Measurements from ENCODE around the gene PRDM2. TPM values are rescaled to one million over a fixed set of nuclear protein-coding genes. Genes with fewer than 3 reads are reported as not detected.

PRDM2 gene
- total RNA-seq, 6 experiments from 2014 or later = 20.9 to 26.9 (median 25.7) TPM

DNA sequence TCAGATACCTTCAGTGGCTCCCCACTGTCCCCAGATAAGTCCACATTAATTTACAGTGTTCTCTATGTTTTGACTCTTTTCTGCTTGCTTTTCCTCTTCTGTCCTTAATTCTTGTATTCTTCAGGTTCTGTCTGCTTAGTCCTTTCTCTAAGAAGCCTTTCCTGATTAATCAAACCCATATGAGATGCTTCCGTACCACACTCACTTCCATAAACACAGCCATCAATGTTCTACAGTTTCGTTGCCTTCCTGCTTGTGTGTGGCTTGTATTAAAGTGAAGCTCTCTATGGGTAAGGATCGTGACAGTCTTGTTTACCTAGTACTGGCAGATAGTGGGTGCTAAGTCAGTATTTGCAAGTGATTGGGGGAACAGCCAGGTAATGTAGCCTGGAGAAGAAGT lies 75.9 kb downstream of the PRDM2 start:
- Mint-ChIP-seq H3K27me3 (ENCODE audit: insufficient read depth) (no peaks in the 10 kb centered on the region), H3K27ac (no peak overlapping the region), H3K4me1 (ENCODE audit: low read depth) (peaks cover 41% of the 10 kb centered on the region), H3K4me3 (no peak overlapping the region), H3K36me3 (ENCODE audit: low read depth) (peaks cover 41% of the 10 kb centered on the region), H3K9me3 (no peaks in the 10 kb centered on the region)
- DNase-seq = no peak
- TF ChIP-seq, protein P1, sequence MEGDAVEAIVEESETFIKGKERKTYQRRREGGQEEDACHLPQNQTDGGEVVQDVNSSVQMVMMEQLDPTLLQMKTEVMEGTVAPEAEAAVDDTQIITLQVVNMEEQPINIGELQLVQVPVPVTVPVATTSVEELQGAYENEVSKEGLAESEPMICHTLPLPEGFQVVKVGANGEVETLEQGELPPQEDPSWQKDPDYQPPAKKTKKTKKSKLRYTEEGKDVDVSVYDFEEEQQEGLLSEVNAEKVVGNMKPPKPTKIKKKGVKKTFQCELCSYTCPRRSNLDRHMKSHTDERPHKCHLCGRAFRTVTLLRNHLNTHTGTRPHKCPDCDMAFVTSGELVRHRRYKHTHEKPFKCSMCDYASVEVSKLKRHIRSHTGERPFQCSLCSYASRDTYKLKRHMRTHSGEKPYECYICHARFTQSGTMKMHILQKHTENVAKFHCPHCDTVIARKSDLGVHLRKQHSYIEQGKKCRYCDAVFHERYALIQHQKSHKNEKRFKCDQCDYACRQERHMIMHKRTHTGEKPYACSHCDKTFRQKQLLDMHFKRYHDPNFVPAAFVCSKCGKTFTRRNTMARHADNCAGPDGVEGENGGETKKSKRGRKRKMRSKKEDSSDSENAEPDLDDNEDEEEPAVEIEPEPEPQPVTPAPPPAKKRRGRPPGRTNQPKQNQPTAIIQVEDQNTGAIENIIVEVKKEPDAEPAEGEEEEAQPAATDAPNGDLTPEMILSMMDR (IDR thresholded peaks at IDR 0.05) = no peak

DNA sequence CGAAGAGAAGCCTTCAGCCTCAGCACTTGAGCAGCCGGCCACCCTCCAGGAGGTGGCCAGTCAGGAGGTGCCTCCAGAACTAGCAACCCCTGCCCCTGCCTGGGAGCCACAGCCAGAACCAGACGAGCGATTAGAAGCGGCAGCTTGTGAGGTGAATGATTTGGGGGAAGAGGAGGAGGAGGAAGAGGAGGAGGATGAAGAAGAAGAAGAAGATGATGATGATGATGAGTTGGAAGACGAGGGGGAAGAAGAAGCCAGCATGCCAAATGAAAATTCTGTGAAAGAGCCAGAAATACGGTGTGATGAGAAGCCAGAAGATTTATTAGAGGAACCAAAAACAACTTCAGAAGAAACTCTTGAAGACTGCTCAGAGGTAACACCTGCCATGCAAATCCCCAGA lies 78.4 kb downstream of the PRDM2 start:
- peak overlapping the region; percentile 51; the same call in 1 of the 2 replicates for H3K27ac Mint-ChIP-seq

DNA sequence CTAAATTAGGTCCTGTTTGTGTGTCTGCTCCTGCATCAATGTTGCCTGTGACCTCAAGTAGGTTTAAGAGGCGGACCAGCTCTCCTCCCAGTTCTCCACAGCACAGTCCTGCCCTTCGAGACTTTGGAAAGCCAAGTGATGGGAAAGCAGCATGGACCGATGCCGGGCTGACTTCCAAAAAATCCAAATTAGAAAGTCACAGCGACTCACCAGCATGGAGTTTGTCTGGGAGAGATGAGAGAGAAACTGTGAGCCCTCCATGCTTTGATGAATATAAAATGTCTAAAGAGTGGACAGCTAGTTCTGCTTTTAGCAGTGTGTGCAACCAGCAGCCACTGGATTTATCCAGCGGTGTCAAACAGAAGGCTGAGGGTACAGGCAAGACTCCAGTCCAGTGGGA lies 79.9 kb downstream of the PRDM2 start:
- DNase-seq = peak; percentile 56
- Mint-ChIP-seq H3K9me3 (no peaks in the 10 kb centered on the region), H3K4me1 (ENCODE audit: low read depth) (peaks cover 68% of the 10 kb centered on the region), H3K27me3 (ENCODE audit: insufficient read depth) (0 out of 2 replicates have a peak, but pooled peaks cover 2% of the 10 kb centered on the region), H3K4me3 (peak overlapping the region; percentile 17), H3K27ac (peak overlapping the region; percentile 84), H3K36me3 (ENCODE audit: low read depth) (peaks cover 47% of the 10 kb centered on the region)
- TF ChIP-seq, protein P1 (IDR thresholded peaks at IDR 0.05) = no peak

More for the DNA sequence above, 78.4 kb downstream of the PRDM2 start:
- H3K9me3 Mint-ChIP-seq = no peaks in the 10 kb centered on the region
- H3K4me1 Mint-ChIP-seq (ENCODE audit: low read depth) = peaks cover 53% of the 10 kb centered on the region
- 0 out of 2 replicates have a peak, but pooled peaks cover 2% of the 10 kb centered on the region for H3K27me3 Mint-ChIP-seq (ENCODE audit: insufficient read depth)
- H3K4me3 Mint-ChIP-seq = no peak overlapping the region
- H3K36me3 Mint-ChIP-seq (ENCODE audit: low read depth) = peaks cover 51% of the 10 kb centered on the region
- TF ChIP-seq, protein P1 (IDR thresholded peaks at IDR 0.05) = no peak
- no peak for DNase-seq

DNA sequence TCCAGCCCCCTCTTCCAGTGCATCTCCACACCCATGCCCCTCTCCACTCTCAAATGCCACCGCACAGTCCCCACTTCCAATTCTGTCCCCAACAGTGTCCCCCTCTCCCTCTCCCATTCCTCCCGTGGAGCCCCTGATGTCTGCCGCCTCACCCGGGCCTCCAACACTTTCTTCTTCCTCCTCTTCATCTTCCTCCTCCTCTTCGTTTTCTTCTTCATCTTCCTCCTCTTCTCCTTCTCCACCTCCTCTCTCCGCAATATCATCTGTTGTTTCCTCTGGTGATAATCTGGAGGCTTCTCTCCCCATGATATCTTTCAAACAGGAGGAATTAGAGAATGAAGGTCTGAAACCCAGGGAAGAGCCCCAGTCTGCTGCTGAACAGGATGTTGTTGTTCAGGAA lies 80.8 kb downstream of the PRDM2 start:
- Mint-ChIP-seq H3K4me3 (peak overlapping the region; percentile 85), H3K27me3 (ENCODE audit: insufficient read depth) (0 out of 2 replicates have a peak, but pooled peaks cover 2% of the 10 kb centered on the region), H3K4me1 (ENCODE audit: low read depth) (peaks cover 74% of the 10 kb centered on the region), H3K27ac (peak overlapping the region; percentile 84), H3K9me3 (no peaks in the 10 kb centered on the region), H3K36me3 (ENCODE audit: low read depth) (peaks cover 47% of the 10 kb centered on the region)
- TF ChIP-seq, protein P1 (IDR thresholded peaks at IDR 0.05) = no peak
- no peak for DNase-seq

DNA sequence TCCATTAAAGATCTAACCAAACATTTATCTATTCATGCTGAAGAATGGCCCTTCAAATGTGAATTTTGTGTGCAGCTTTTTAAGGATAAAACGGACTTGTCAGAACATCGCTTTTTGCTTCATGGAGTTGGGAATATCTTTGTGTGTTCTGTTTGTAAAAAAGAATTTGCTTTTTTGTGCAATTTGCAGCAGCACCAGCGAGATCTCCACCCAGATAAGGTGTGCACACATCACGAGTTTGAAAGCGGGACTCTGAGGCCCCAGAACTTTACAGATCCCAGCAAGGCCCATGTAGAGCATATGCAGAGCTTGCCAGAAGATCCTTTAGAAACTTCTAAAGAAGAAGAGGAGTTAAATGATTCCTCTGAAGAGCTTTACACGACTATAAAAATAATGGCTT lies 81.2 kb downstream of the PRDM2 start:
- H3K27ac Mint-ChIP-seq = peak overlapping the region; percentile 84
- TF ChIP-seq, protein P1 (IDR thresholded peaks at IDR 0.05) = no peak
- H3K36me3 Mint-ChIP-seq (ENCODE audit: low read depth) = peaks cover 50% of the 10 kb centered on the region
- DNase-seq = no peak
- H3K4me3 Mint-ChIP-seq = peak overlapping the region; percentile 85
- H3K27me3 Mint-ChIP-seq (ENCODE audit: insufficient read depth) = peaks cover 3% of the 10 kb centered on the region; the same call in 1 of the 2 replicates
- no peaks in the 10 kb centered on the region for H3K9me3 Mint-ChIP-seq
- peaks cover 78% of the 10 kb centered on the region for H3K4me1 Mint-ChIP-seq (ENCODE audit: low read depth)

Measured in HFFc6 (cell line).